H9 (cell line): ENCODE measurements around the gene PITPNM3. TPM values are rescaled to one million over a fixed set of nuclear protein-coding genes. Genes with fewer than 3 reads are reported as not detected.

ENCODE experiments used
- DNase-seq: peaks from one replicate; pipeline ENCODE4 v3.0.0-alpha.2; 2017
- H2AFZ ChIP-seq: one replicate; pipeline ENCODE4 v1.6.1; 2013; ENCODE audit warnings: mild to moderate bottlenecking, low read length, control low read depth, moderate library complexity
- H2AK5ac ChIP-seq: 2 replicates; pipeline ENCODE4 v1.6.1; 2013; ENCODE audit warnings: low read length, control low read depth, mixed read lengths; ENCODE audit not compliant: insufficient read length
- H2BK120ac ChIP-seq: one replicate; pipeline ENCODE4 v1.6.1; 2013; ENCODE audit warnings: low read depth, mild to moderate bottlenecking, low read length, control low read depth, inconsistent platforms; ENCODE audit not compliant: poor library complexity, severe bottlenecking
- H2BK12ac ChIP-seq: 2 replicates; pipeline ENCODE4 v1.6.1; 2013; ENCODE audit warnings: low read length, control low read depth, mixed read lengths, low read depth; ENCODE audit not compliant: insufficient read length
- H2BK15ac ChIP-seq: 2 replicates; pipeline ENCODE4 v1.6.1; 2013; ENCODE audit warnings: low read depth, low read length, control low read depth
- H2BK20ac ChIP-seq: one replicate; pipeline ENCODE4 v1.6.1; 2013; ENCODE audit warnings: low read depth, mild to moderate bottlenecking, low read length, control low read depth, inconsistent platforms; ENCODE audit not compliant: poor library complexity, severe bottlenecking
- H2BK5ac ChIP-seq: 2 replicates; pipeline ENCODE4 v1.6.1; 2013; ENCODE audit warnings: low read length, control low read depth, mixed read lengths; ENCODE audit not compliant: insufficient read length
- H3K14ac ChIP-seq: 2 replicates; pipeline ENCODE4 v1.6.1; 2013; ENCODE audit warnings: low read length, control low read depth; ENCODE audit not compliant: insufficient read depth
- H3K18ac ChIP-seq: 2 replicates; pipeline ENCODE4 v1.6.1; 2013; ENCODE audit warnings: low read depth, mild to moderate bottlenecking, mixed read lengths, low read length, control low read depth; ENCODE audit not compliant: insufficient read length
- H3K23ac ChIP-seq: 2 replicates; pipeline ENCODE4 v1.6.1; 2013; ENCODE audit warnings: low read length, control low read depth, mixed read lengths, low read depth; ENCODE audit not compliant: insufficient read length
- H3K23me2 ChIP-seq: 2 replicates; pipeline ENCODE4 v1.6.1; 2013; ENCODE audit warnings: low read depth, mild to moderate bottlenecking, mixed read lengths, low read length, control low read depth; ENCODE audit not compliant: insufficient read length, poor library complexity, severe bottlenecking
- H3K27ac ChIP-seq: 2 replicates; pipeline ENCODE4 v1.5.1; 2013; ENCODE audit warnings: low read length, control low read depth, mixed read lengths, low read depth; ENCODE audit not compliant: insufficient read length
- H3K27me3 ChIP-seq: 2 replicates; pipeline ENCODE4 v1.6.1; 2013; ENCODE audit warnings: low read length, control low read depth, inconsistent platforms; ENCODE audit not compliant: insufficient read depth
- H3K4ac ChIP-seq: 2 replicates; pipeline ENCODE4 v1.6.1; 2013; ENCODE audit warnings: low read depth, mild to moderate bottlenecking, control low read depth, inconsistent platforms, low read length, moderate library complexity
- H3K4me1 ChIP-seq: 2 replicates; pipeline ENCODE4 v1.6.1; 2013; ENCODE audit warnings: low read length, control low read depth, inconsistent platforms; ENCODE audit not compliant: insufficient read depth
- H3K4me2 ChIP-seq: 2 replicates; pipeline ENCODE4 v1.6.1; 2013; ENCODE audit warnings: low read length, control low read depth, mixed read lengths; ENCODE audit not compliant: insufficient read length, insufficient read depth
- H3K56ac ChIP-seq: 2 replicates; pipeline ENCODE4 v1.6.1; 2013; ENCODE audit warnings: low read depth, mild to moderate bottlenecking, mixed read lengths, low read length, control low read depth; ENCODE audit not compliant: insufficient read length
- H3K79me1 ChIP-seq: 2 replicates; pipeline ENCODE4 v1.6.1; 2013; ENCODE audit warnings: low read depth, mild to moderate bottlenecking, moderate library complexity, low read length, control low read depth, inconsistent platforms; ENCODE audit not compliant: insufficient read depth, poor library complexity, severe bottlenecking
- H3K79me2 ChIP-seq: 2 replicates; pipeline ENCODE4 v1.6.1; 2013; ENCODE audit warnings: low read length, control low read depth, inconsistent platforms; ENCODE audit not compliant: insufficient read depth
- H3K9ac ChIP-seq: 2 replicates; pipeline ENCODE4 v1.6.1; 2013; ENCODE audit warnings: low read length, control low read depth, mixed read lengths; ENCODE audit not compliant: insufficient read length; ENCODE audit errors: extremely low read depth
- H3K9me3 ChIP-seq: one replicate; pipeline ENCODE4 v1.6.1; 2013; ENCODE audit warnings: low read depth, low read length, inconsistent platforms; ENCODE audit not compliant: control insufficient read depth
- H3T11ph ChIP-seq: one replicate; pipeline ENCODE4 v1.6.1; 2013; ENCODE audit warnings: mild to moderate bottlenecking, low read length, control low read depth, inconsistent platforms
- H4K20me1 ChIP-seq: one replicate; pipeline ENCODE4 v1.6.1; 2013; ENCODE audit not compliant: control insufficient read depth, insufficient read length, insufficient read depth
- H4K5ac ChIP-seq: 2 replicates; pipeline ENCODE4 v1.6.1; 2013; ENCODE audit warnings: low read depth, mild to moderate bottlenecking, mixed read lengths, low read length, control low read depth; ENCODE audit not compliant: insufficient read length
- H4K8ac ChIP-seq: replicated peaks from 2 replicates; pipeline ENCODE4 v1.6.1; 2013; ENCODE audit warnings: low read length, control low read depth, mixed read lengths, low read depth; ENCODE audit not compliant: insufficient read length
- H4K91ac ChIP-seq: 2 replicates; pipeline ENCODE4 v1.6.1; 2013; ENCODE audit warnings: low read depth, mild to moderate bottlenecking, moderate library complexity, mixed read lengths, low read length, control low read depth; ENCODE audit not compliant: insufficient read length
- H3K27ac Mint-ChIP-seq, 3 experiments: 2 replicates in 2 of 3; 3 replicates in 1 of 3; pipeline ENCODE4 v1.8.0; 2020 to 2021; ENCODE audit warnings: mixed read lengths in 3 of 3, mild to moderate bottlenecking in 1 of 3, moderate library complexity in 1 of 3
- H3K27me3 Mint-ChIP-seq: 2 replicates; pipeline ENCODE4 v1.8.0; 2021; ENCODE audit warnings: low read depth, mild to moderate bottlenecking, moderate library complexity, mixed read lengths
- H3K36me3 Mint-ChIP-seq, 3 experiments: 2 replicates in 2 of 3; 3 replicates in 1 of 3; pipeline ENCODE4 v1.8.0; 2020 to 2021; ENCODE audit warnings: low read depth in 3 of 3, mixed read lengths in 3 of 3; ENCODE audit not compliant: insufficient read depth in 1 of 3
- H3K4me1 Mint-ChIP-seq, 2 experiments: 2 replicates each; pipeline ENCODE4 v1.8.0; 2020; ENCODE audit warnings: mixed read lengths in 2 of 2
- H3K4me3 Mint-ChIP-seq, 2 experiments: 2 replicates in 1 of 2; 3 replicates in 1 of 2; pipeline ENCODE4 v1.8.0; 2020 to 2021; ENCODE audit warnings: mild to moderate bottlenecking in 2 of 2, mixed read lengths in 2 of 2, moderate library complexity in 1 of 2
- H3K9me3 Mint-ChIP-seq, 2 experiments: 2 replicates in 1 of 2; 3 replicates in 1 of 2; pipeline ENCODE4 v1.8.0; 2020; ENCODE audit warnings: mild to moderate bottlenecking in 2 of 2, mixed read lengths in 2 of 2, moderate library complexity in 1 of 2
- WGBS: extraction: QIAGEN DNeasy Blood & Tissue Kit; methylation state at CpG from one replicate; pipeline ENCODE4 v1.1.7; 2013; ENCODE audit warnings: missing lambda C conversion rate, low lambda C conversion rate, mixed read lengths; ENCODE audit not compliant: insufficient read length; ENCODE audit errors: extremely low coverage; 5-methylcytosine and 5-hydroxymethylcytosine counted together
- total RNA-seq: library from RNA; stranded (reverse); gene quantifications from 2 replicates; pipeline ENCODE4 v1.2.1, GENCODE V29; 2021
- TF ChIP-seq, protein P1 (sequence below): fragments of 200-600 bp; sonication (generic); conservative IDR thresholded peaks from 3 replicates; pipeline ENCODE4 v1.8.0; 2021; ENCODE audit warnings: antibody characterized with exemption, mild to moderate bottlenecking

Gene PITPNM3
- total RNA-seq, 1 experiment from 2014 or later, result 3.4 TPM

DNA sequence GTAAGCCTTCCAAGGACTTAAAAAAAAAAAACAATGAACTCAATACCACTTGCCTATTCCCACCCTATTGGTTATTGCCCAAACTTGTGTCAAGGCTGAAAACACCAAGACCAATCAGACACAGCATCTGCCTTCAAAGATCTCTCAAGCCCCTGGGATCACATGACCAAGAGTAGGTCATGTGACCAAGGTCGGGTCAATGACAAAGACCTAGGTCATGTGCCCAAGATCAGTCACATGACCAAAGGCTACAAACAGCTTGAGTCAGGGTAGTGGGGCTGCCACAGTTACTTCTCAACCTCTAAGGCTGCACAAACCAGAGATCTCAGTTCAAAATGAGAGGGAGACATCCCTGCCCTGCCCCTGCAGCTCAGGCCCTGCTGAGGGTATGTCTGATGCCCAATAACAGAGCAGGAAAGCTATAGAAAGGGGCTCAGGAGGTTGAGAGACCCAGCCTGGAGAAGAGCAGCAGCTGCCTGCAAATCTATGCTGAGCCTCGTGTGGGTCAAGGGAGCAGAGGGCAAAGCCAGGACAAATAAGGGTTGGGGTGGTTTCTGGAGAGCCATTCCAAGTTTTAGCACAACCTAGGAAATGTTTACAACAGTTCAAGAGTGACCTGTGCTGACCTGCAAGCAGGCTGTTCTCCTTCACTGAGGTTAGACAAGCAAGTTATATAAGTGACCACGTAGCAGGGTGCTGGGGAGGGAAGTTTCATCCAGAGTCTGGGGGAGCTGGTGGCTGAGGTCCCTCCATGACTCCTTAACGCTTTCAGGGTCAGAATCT, 63.3 kb downstream of the PITPNM3 start:
- Mint-ChIP-seq H3K27ac (peak overlapping the region in 2 of 3 experiments; percentile 49 to 60; a peak in 1 of 7 replicates), H3K4me1 (peaks cover 60 to 69% of the 10 kb centered on the region in 2 experiments), H3K36me3 (peaks cover 0 to 2% (median 0%) of the 10 kb centered on the region in 3 experiments; a peak in 1 of 7 replicates), H3K9me3 (no peaks in the 10 kb centered on the region; a peak in 2 of 5 replicates), H3K4me3 (no peak overlapping the region; a peak in 1 of 5 replicates), H3K27me3 (peaks cover 2% of the 10 kb centered on the region)
- Histone ChIP-seq H3K9me3 (no peaks in the 10 kb centered on the region), H3K9ac (no peak overlapping the region), H4K5ac (peak overlapping the region; percentile 77), H2BK120ac (no peak overlapping the region), H4K20me1 (no peaks in the 10 kb centered on the region), H2BK12ac (no peak overlapping the region), H3K23me2 (peaks cover 3% of the 10 kb centered on the region), H4K91ac (peak overlapping the region; percentile 18), H3K4me2 (no peak overlapping the region), H3K79me1 (no peaks in the 10 kb centered on the region), H3K4me1 (peaks cover 8% of the 10 kb centered on the region; the same call in 1 of the 2 replicates), H3K27ac (no peak overlapping the region), H3K23ac (no peak overlapping the region), H2BK20ac (no peak overlapping the region), H3K4ac (no peak overlapping the region), H2BK5ac (no peak overlapping the region), H4K8ac (peak overlapping the region; percentile 53), H3T11ph (no peak overlapping the region), H2AFZ (no peak overlapping the region), H2AK5ac (peak overlapping the region; percentile 60), H3K18ac (no peak overlapping the region), H3K14ac (no peak overlapping the region), H2BK15ac (no peak overlapping the region), H3K56ac (no peak overlapping the region), H3K79me2 (no peaks in the 10 kb centered on the region), H3K27me3 (no peaks in the 10 kb centered on the region)
- WGBS, result no CpG with 5 or more reads among the region's 4 CpGs
- TF ChIP-seq, protein P1, sequence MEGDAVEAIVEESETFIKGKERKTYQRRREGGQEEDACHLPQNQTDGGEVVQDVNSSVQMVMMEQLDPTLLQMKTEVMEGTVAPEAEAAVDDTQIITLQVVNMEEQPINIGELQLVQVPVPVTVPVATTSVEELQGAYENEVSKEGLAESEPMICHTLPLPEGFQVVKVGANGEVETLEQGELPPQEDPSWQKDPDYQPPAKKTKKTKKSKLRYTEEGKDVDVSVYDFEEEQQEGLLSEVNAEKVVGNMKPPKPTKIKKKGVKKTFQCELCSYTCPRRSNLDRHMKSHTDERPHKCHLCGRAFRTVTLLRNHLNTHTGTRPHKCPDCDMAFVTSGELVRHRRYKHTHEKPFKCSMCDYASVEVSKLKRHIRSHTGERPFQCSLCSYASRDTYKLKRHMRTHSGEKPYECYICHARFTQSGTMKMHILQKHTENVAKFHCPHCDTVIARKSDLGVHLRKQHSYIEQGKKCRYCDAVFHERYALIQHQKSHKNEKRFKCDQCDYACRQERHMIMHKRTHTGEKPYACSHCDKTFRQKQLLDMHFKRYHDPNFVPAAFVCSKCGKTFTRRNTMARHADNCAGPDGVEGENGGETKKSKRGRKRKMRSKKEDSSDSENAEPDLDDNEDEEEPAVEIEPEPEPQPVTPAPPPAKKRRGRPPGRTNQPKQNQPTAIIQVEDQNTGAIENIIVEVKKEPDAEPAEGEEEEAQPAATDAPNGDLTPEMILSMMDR, result no peak
- DNase-seq, result peak; percentile 71
